SJSA1 (cell line): ENCODE data around the gene KDM5A. TPM values are rescaled to one million over a fixed set of nuclear protein-coding genes. Genes with fewer than 3 reads are reported as not detected.
"Not testable (repeated sequence)": the region's sequence is repeated elsewhere in the genome, so short reads cannot be mapped to it uniquely, and the experiment has no call there.

ENCODE experiments used
- DNase-seq, 2 experiments: peaks; one replicate each; pipeline ENCODE4 v3.0.0-alpha.2; 2015 to 2020; ENCODE audit warnings: low spot score in 2 of 2, low read depth in 1 of 2
- H3K27ac ChIP-seq: fragments of 250-450 bp; sonication (Bioruptor Pico); 2 replicates; pipeline ENCODE4 v1.5.1; 2020; ENCODE audit warnings: mild to moderate bottlenecking, moderate library complexity
- H3K27me3 ChIP-seq: fragments of 250-450 bp; sonication (Bioruptor Pico); replicated peaks from 2 replicates; pipeline ENCODE4 v1.5.1; 2020; ENCODE audit warnings: mild to moderate bottlenecking, moderate library complexity
- H3K36me3 ChIP-seq: fragments of 250-450 bp; sonication (Bioruptor Pico); 2 replicates; pipeline ENCODE4 v1.5.1; 2020; ENCODE audit warnings: mild to moderate bottlenecking
- H3K4me1 ChIP-seq: fragments of 250-450 bp; sonication (Bioruptor Pico); replicated peaks from 2 replicates; pipeline ENCODE4 v1.6.1; 2021; ENCODE audit warnings: mild to moderate bottlenecking
- H3K4me3 ChIP-seq: fragments of 250-450 bp; sonication (Bioruptor Pico); 2 replicates; pipeline ENCODE4 v1.5.1; 2020; ENCODE audit warnings: mild to moderate bottlenecking
- H3K9me3 ChIP-seq: fragments of 250-450 bp; sonication (Bioruptor Pico); replicated peaks from 2 replicates; pipeline ENCODE4 v1.5.1; 2020; ENCODE audit warnings: mild to moderate bottlenecking
- total RNA-seq: library from RNA; depleted of rRNA; stranded (reverse); fragments of >200 nt; shearing (Covaris generic); gene quantifications from 2 replicates; pipeline ENCODE4 v1.2.3, GENCODE V29; 2014; rRNA removed

The KDM5A gene
- 38.1 and 65.3 TPM in 2 replicates for total RNA-seq

DNA sequence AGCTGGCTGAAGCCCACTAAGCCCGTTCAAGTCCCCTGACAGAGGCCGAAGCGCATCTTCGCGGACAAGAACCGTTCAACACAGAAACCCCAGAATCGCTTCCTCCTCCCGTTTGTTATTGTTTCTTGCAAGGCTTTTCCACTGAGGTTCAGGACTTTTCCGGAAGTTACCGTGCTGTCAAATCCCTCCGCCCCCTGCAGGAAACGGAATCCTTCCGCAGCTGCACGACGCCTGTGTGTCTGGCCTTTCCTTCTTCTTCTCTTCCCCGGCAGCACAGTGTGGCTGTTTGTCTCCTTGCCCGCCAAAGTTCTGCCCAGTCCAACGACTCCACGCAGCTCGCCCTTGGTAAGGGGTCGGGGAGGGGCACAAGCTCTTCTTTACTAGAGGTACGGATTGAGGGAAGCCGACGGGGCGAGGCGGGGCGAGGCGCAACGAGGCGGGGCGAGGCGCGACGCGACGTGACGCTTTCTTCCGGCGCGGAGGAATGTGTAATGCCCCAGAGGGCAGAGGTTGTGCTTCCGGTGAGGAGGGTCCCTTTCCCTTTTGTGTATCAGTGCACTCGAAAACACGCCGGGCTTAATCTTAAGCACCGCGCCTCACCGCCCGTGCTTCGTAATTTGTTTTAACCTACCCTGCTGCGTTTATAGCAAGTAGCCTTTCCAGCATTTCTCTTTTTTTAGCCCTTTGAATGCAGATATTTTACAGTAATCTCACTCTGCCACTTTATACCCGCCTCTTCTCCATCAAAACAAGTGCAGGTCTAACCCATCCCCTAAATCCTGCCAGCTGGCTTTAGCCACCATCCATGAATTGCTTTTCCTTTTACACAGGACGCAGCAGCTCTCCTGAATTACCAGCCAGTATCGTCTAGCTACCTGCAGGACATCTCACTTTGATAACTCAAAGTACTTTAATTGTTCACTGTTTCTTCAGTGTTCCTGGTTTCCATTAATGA, at the start of gene KDM5A:
TSS of gene KDM5A (minus strand) at position 179 of the 955 bp plus-strand sequence. CDS start 229 bp downstream, outside the sequence.
- H3K27ac ChIP-seq = peak within 1 kb of the TSS; percentile 91
- DNase-seq = peak; percentile 91 to 98
- no peaks in the 10 kb centered on the region for H3K27me3 ChIP-seq
- H3K4me3 ChIP-seq = peak within 1 kb of the TSS; percentile 67
- H3K36me3 ChIP-seq = peaks cover 19% of the 10 kb centered on the region
- H3K4me1 ChIP-seq = peaks cover 16% of the 10 kb centered on the region
- no peaks in the 10 kb centered on the region; the same call in 1 of the 2 replicates for H3K9me3 ChIP-seq

DNA sequence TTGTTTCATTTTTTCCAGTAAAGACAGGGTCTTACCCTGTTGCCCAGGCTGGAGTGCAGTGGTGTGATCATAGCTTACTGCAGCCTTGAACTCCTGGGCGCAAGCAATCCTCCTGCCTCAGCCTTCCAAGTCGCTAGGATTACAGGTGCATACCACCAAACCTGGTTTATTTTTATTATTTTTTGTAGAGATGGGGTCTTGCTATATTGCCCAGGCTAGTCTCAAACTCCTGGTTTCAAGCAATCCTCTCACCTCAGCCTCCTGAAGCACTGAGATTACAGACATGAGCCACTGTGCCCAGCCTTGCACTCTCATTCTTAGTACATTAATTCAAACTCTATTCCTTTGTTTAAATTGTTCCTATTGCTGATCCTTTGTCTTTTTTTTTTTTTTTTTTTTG, 46.6 kb upstream of the KDM5A start:
- not testable (repeated sequence) for H3K9me3 ChIP-seq, H3K4me1 ChIP-seq, DNase-seq, H3K27me3 ChIP-seq, H3K4me3 ChIP-seq, H3K27ac ChIP-seq
- H3K36me3 ChIP-seq = peaks cover 59% of the 10 kb centered on the region

DNA sequence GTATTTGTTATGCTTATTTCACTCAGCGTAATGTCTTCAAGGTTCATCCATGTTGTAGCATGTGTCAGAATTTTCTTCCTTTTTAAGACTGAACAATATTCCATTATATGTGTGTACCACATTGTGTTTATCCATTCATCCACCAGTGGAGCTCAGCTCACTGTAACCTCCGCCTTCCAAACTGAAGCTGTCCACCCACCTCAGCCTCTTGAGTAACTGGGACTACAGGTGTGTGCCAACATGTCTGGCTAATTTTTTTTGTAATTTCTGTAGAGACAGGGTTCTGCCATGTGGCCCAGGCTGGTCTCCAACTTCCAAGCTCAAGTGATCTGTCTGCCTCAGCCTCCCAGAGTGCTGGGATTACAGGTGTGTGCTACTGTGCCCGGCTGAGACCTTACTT, 33.4 kb upstream of the KDM5A start:
- H3K9me3 ChIP-seq = no peaks in the 10 kb centered on the region; the same call in 1 of the 2 replicates
- no peaks in the 10 kb centered on the region for H3K27me3 ChIP-seq
- no peaks in the 10 kb centered on the region for H3K4me1 ChIP-seq
- no peak overlapping the region for H3K27ac ChIP-seq
- DNase-seq = no peak
- peaks cover 31% of the 10 kb centered on the region for H3K36me3 ChIP-seq
- no peak overlapping the region for H3K4me3 ChIP-seq

DNA sequence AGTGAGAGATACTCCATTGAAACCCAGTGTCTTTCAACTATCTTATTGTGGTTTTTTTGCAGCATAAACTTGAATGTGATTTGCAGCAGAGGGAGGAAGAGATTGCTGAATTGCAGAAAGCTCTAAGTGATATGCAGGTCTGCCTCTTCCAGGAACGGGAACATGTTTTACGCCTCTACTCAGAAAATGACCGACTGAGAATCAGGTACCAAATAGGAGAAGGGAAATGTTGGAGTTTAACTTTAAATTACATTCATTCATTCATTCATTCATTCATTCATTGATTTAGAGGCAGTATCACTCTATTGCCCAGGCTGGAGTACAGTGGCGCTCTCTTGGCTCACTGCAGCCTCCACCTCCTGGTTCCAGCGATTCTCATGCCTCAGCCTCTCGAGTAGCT, 29.3 kb upstream of the KDM5A start:
- Histone ChIP-seq H3K4me3 (no peak overlapping the region), H3K36me3 (peaks cover 52% of the 10 kb centered on the region), H3K27me3 (no peaks in the 10 kb centered on the region), H3K9me3 (no peaks in the 10 kb centered on the region; the same call in 1 of the 2 replicates), H3K4me1 (no peaks in the 10 kb centered on the region), H3K27ac (no peak overlapping the region)
- DNase-seq = no peak

DNA sequence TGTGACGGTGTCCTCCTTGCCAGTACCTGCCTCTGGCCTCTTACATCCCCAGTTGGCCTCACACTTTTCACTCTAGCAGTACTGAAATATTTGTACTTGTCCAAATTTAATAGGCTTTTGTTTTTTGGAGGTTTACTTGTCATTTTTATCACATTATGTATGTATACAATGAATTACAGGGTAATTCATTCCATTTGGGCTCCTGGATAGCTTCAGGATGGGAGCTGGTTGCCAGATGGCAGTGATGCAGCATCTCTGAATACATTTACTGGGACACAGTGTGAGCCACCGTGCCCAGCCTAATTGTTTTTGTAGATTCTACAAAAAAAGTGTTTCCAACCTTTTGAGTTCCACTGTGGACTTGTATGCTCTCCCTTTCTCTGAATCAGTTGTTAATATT, 25.7 kb upstream of the KDM5A start:
- H3K9me3 ChIP-seq = no peaks in the 10 kb centered on the region; the same call in 1 of the 2 replicates
- no peaks in the 10 kb centered on the region for H3K27me3 ChIP-seq
- DNase-seq = no peak
- peaks cover 58% of the 10 kb centered on the region for H3K36me3 ChIP-seq
- H3K4me3 ChIP-seq = no peak overlapping the region
- H3K27ac ChIP-seq = no peak overlapping the region
- no peaks in the 10 kb centered on the region for H3K4me1 ChIP-seq

DNA sequence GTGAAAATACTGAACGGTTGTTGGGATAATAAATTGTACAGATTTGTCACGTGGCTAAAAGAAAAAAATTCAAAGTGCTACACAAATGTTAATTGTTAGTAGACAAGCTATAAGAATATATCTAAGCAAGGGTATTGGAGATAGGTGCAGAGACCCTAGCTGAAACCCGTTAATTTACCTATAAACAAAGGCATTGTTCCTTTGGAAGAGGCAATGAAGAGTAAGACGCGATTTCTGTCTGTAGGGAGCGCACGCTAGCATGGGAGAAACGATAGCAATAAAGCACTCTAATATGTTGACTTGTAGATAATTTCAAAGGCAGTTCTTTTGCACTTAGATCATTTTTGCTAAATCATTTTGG, 12.9 kb upstream of the KDM5A start:
- peak overlapping the region; percentile 55 for H3K4me3 ChIP-seq
- peak overlapping the region; percentile 7; the same call in 1 of the 2 replicates for H3K27ac ChIP-seq
- peak in 1 of 2 experiments; percentile 42 for DNase-seq
- peaks cover 11% of the 10 kb centered on the region for H3K4me1 ChIP-seq
- no peaks in the 10 kb centered on the region for H3K27me3 ChIP-seq
- H3K9me3 ChIP-seq = no peaks in the 10 kb centered on the region
- 0 out of 2 replicates have a peak, but pooled peaks cover 1% of the 10 kb centered on the region for H3K36me3 ChIP-seq

DNA sequence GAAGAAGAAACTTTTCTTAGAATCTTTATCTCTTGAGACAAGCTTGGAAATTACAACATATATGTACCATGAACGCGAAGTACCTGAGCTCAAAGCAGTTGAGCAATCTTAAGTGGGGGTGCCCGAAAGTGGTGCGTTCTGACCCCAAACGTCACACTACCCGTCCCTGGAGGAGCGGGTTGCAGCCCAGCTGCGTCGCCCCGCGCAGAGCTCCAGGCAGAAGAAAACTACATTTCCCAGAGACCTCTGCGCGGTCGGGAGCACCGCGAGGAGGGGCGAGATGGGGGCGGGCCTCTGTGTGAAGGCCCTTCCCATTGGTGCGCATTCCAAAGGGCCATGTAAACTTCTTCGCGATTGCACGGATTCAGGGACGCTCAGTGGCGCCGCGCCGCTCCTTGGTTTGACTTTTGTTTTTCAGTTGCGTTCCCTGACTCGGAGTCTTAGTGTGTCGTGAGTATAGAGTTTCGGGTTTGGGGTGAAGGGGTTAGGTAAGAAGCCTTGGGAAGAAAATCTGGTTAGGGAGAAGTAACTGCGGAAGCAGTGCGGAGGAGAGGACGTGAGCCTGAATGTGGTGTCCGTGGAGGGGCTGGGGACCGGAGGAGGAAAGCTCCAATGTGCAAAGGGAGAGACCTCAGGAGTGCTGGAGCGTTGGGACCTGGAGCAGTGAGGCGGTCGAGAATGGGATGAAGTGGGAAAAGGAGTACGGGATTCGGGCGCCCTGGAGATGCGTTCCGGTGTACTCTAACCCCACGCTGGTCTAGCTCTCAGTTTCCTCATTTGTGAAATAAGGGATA, 12.3 kb upstream of the KDM5A start, which contains the start of gene CCDC77:
TSS of gene CCDC77 (plus strand) at position 410 of the 794 bp plus-strand sequence. CDS start 7,740 bp downstream, outside the sequence.
- H3K36me3 ChIP-seq = no peaks in the 10 kb centered on the region
- H3K27ac ChIP-seq = peak within 1 kb of the TSS; percentile 7; the same call in 1 of the 2 replicates
- H3K4me3 ChIP-seq = peak within 1 kb of the TSS; percentile 55
- DNase-seq = peak; percentile 92 to 98
- H3K9me3 ChIP-seq = no peaks in the 10 kb centered on the region
- no peaks in the 10 kb centered on the region for H3K27me3 ChIP-seq
- H3K4me1 ChIP-seq = peaks cover 7% of the 10 kb centered on the region

DNA sequence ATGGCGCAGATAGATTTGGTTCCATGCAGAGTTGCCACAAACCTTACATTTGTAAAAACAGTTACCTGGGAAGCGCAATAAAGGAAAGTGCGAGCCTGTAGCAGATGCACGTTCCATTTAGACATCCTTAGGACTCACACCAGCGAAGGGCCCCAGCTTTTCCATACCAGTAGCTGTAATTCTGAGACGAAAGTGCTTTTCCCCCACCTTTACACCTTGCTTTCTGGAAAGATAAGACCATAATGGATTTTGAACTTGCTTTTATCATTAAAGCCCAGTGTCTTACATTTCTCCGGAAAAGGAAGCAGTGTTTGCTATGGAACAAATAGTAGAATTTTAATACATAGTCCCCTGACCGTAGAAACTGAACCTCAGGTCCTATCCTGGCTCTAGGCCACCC, 11.7 kb upstream of the KDM5A start:
- Histone ChIP-seq H3K4me3 (peak overlapping the region; percentile 55), H3K4me1 (peaks cover 7% of the 10 kb centered on the region), H3K27me3 (no peaks in the 10 kb centered on the region), H3K9me3 (no peaks in the 10 kb centered on the region), H3K36me3 (no peaks in the 10 kb centered on the region), H3K27ac (no peak overlapping the region)
- no peak for DNase-seq

DNA sequence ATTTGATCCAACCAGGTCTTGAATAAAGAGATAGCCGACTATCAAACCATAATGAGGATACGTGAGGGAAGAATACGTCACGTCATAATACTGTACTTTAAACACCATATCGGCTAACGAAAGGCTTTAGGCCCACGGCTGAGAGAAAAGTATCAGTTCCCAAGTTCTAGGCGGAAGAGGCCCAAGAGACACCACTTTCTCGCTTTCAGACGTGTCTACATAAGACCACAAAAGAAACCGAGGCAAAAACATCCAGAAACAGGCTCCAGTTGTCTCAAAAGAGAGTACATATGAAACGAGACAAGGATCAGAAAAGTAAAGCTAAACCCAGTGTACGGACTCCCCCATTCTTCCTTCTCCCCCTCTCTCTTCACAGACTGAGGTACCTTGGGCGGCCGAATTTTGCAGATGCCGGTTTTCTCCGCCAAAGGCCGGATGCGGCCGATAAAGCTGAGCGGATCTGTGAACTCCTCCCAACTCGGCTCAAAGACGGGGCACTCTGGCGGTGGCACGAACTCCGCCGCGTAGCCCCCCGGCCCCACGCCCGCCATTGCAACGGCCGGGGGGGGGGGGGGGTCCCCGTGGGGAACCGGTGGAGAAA, 479 bp downstream of the KDM5A start:
- peak in 1 of 2 experiments; percentile 52 for DNase-seq
- peak overlapping the region; percentile 67 for H3K4me3 ChIP-seq
- no peaks in the 10 kb centered on the region; the same call in 1 of the 2 replicates for H3K9me3 ChIP-seq

DNA sequence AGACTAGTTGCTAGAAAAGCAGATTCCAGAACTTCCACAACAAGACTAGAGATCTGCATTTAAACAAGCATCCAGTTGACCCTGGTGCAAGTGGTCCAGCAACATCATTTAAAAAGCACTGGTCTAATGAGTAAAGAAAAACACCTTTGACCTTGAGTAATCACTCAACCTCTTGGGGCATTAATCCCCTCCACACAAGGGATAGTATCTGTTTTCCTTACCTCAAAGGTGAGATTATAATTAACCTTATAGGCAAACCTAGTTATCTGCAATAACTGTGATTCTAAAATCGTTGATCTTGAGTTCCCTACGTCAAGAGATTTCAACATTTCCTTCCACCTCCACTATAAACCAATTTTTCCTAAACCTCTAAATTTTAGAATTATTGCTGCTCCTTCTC, 1.1 kb downstream of the KDM5A start:
- DNase-seq = peak in 1 of 2 experiments; percentile 7
- H3K27ac ChIP-seq = no peak overlapping the region; the same call in 1 of the 2 replicates
- no peaks in the 10 kb centered on the region for H3K27me3 ChIP-seq
- H3K4me3 ChIP-seq = peak overlapping the region; percentile 67
- peaks cover 16% of the 10 kb centered on the region for H3K4me1 ChIP-seq
- H3K36me3 ChIP-seq = peaks cover 33% of the 10 kb centered on the region
- no peaks in the 10 kb centered on the region; the same call in 1 of the 2 replicates for H3K9me3 ChIP-seq

More for the DNA sequence above, 479 bp downstream of the KDM5A start:
- Histone ChIP-seq H3K27ac (peak overlapping the region; percentile 91), H3K36me3 (peaks cover 27% of the 10 kb centered on the region), H3K4me1 (peaks cover 16% of the 10 kb centered on the region), H3K27me3 (no peaks in the 10 kb centered on the region)

DNA sequence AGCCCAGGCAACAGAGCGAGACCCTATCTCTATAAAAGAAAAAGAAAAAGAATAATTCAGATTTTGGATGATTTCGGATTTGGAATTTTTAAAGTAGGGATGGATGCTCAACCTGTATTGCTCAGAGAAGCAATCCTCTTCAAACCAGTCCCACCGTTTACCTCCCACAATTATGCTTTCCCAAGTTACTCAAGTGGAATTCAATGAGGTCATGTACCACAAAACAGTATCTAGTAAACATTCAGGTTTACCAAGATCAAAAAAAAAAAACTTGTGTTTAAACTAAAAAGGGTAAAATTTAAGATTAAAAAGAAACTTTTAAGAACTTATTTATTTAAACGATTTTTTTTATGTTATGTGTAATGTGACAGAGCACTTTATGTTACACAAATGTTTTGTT, 2.5 kb downstream of the KDM5A start:
- Histone ChIP-seq H3K4me3 (no peak overlapping the region), H3K27me3 (no peaks in the 10 kb centered on the region), H3K9me3 (no peaks in the 10 kb centered on the region; the same call in 1 of the 2 replicates), H3K4me1 (peaks cover 16% of the 10 kb centered on the region), H3K27ac (no peak overlapping the region), H3K36me3 (peaks cover 46% of the 10 kb centered on the region)
- DNase-seq = peak in 1 of 2 experiments; percentile 12

DNA sequence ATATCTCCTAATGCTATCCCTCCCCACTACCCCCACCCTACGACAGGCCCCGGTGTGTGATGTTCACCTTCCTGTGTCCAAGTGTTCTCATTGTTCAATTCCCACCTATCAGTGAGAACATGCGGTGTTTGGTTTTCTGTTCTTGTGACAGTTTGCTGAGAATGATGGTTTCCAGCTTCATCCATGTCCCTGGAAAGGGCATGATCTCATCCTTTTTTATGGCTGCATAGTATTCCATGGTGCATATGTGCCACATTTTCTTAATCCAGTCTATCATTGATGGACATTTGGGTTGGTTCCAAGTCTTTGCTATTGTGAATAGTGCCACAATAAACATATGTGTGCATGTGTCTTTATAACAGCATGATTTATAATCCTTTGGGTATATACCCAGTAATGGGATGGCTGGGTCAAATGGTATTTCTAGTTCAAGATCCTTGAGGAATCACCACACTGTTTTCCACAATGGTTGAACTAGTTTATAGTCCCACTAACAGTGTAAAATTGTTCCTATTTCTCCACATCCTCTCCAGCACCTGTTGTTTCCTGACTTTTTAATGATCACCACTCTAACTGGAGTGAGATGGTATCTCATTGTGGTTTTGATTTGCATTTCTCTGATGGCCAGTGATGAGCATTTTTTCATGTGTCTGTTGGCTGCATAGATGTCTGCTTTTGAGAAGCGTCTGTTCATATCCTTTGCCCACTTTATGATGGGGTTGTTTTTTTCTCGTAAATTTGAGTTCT, 18.2 kb downstream of the KDM5A start:
- not testable (repeated sequence) for H3K4me1 ChIP-seq, H3K27me3 ChIP-seq, H3K27ac ChIP-seq, H3K4me3 ChIP-seq, DNase-seq, H3K9me3 ChIP-seq
- peaks cover 85% of the 10 kb centered on the region for H3K36me3 ChIP-seq
